Ishikawa (cell line): Measurements from ENCODE around the gene GTSE1.

ENCODE experiments used
- CEBPB ChIP-seq: IDR thresholded peaks from 2 replicates; pipeline ENCODE4 v1.6.1; 2012
- CREB1 ChIP-seq: IDR thresholded peaks from 2 replicates; pipeline ENCODE4 v1.6.1; 2012; ENCODE audit warnings: low read depth
- EP300 ChIP-seq: IDR thresholded peaks from 2 replicates; pipeline ENCODE4 v1.6.1; 2012; ENCODE audit warnings: borderline replicate concordance
- FOXM1 ChIP-seq: IDR thresholded peaks from 2 replicates; pipeline ENCODE4 v1.6.1; 2012; ENCODE audit warnings: low read depth, borderline replicate concordance
- MAX ChIP-seq: IDR thresholded peaks from 2 replicates; pipeline ENCODE4 v1.6.1; 2012
- REST ChIP-seq: IDR thresholded peaks from 2 replicates; pipeline ENCODE4 v1.6.1; 2012; ENCODE audit warnings: low read depth, mild to moderate bottlenecking
- TAF1 ChIP-seq: IDR thresholded peaks from 2 replicates; pipeline ENCODE4 v1.6.1; 2012; ENCODE audit warnings: low read depth, mild to moderate bottlenecking
- YY1 ChIP-seq: IDR thresholded peaks from 2 replicates; pipeline ENCODE4 v1.6.1; 2012; ENCODE audit warnings: low read depth
- ZBTB7A ChIP-seq: IDR thresholded peaks from 2 replicates; pipeline ENCODE4 v1.6.1; 2012; ENCODE audit warnings: low read depth

GRCh38 chr22:46317646-46318045, 21.0 kb downstream of the GTSE1 start:
- TF ChIP-seq EP300 (no peak), FOXM1 (no peak), ZBTB7A (no peak), MAX (no peak), YY1 (no peak), REST (no peak), CREB1 (no peak), TAF1 (no peak), CEBPB (no peak)
